ENCODE results near the gene MTX1. TPM values are rescaled to one million over a fixed set of nuclear protein-coding genes. Genes with fewer than 3 reads are reported as not detected.
"Not testable (repeated sequence)": the region's sequence is repeated elsewhere in the genome, so short reads cannot be mapped to it uniquely, and the experiment has no call there.

MTX1 gene
- total RNA-seq, 2 donors from 2014 or later = 47.3 to 63.2 TPM

- not testable (repeated sequence) for H3K27ac ChIP-seq (ENCODE audit: low read depth, low read length); H3K36me3 ChIP-seq (ENCODE audit: control insufficient read depth, insufficient read depth, low read length); H3K4me1 ChIP-seq (ENCODE audit: control insufficient read depth, insufficient read depth, low read length); H3K4me3 ChIP-seq (ENCODE audit: low read length); H3K9me3 ChIP-seq (ENCODE audit: control insufficient read depth, low read length); H3K9ac ChIP-seq (ENCODE audit: extremely low read depth, low read length, poor library complexity, severe bottlenecking); H3K4me1 Mint-ChIP-seq; H3K27me3 ChIP-seq (ENCODE audit: control insufficient read depth, insufficient read depth, low read length, poor library complexity, severe bottlenecking); H3K4me3 Mint-ChIP-seq; H3K9me3 Mint-ChIP-seq; H3K27ac Mint-ChIP-seq; DNase-seq
- WGBS, 2 experiments (ENCODE audit: insufficient coverage in 1 of 2, insufficient read length in 1 of 2) = 90 to 100% methylated on average over 4 to 13 of the region's 13 CpGs
- Mint-ChIP-seq H3K36me3 (ENCODE audit: low read depth) (peaks cover 16% of the 10 kb centered on the region), H3K27me3 (ENCODE audit: insufficient read depth) (peaks cover 14% of the 10 kb centered on the region)
Observed at GRCh38 chr1:155232001-155232978, 23.8 kb downstream of the MTX1 start.

GRCh38 chr1:155233502-155233901 is 25.0 kb downstream of the MTX1 start:
- not testable (repeated sequence) for H3K4me3 ChIP-seq (ENCODE audit: low read length); H3K27ac ChIP-seq (ENCODE audit: low read depth, low read length); H3K36me3 ChIP-seq (ENCODE audit: control insufficient read depth, insufficient read depth, low read length); H3K27me3 ChIP-seq (ENCODE audit: control insufficient read depth, insufficient read depth, low read length, poor library complexity, severe bottlenecking); H3K4me1 Mint-ChIP-seq; H3K9me3 Mint-ChIP-seq; H3K9ac ChIP-seq (ENCODE audit: extremely low read depth, low read length, poor library complexity, severe bottlenecking); H3K27ac Mint-ChIP-seq; DNase-seq; H3K9me3 ChIP-seq (ENCODE audit: control insufficient read depth, low read length); H3K4me1 ChIP-seq (ENCODE audit: control insufficient read depth, insufficient read depth, low read length); H3K4me3 Mint-ChIP-seq
- Mint-ChIP-seq H3K27me3 (ENCODE audit: insufficient read depth) (peaks cover 14% of the 10 kb centered on the region), H3K36me3 (ENCODE audit: low read depth) (peaks cover 23% of the 10 kb centered on the region)
- 77% methylated on average over 1 of the region's 5 CpGs; no CpG with 5 or more reads in 1 of the 2 experiments for WGBS, 2 experiments (ENCODE audit: insufficient coverage in 1 of 2, insufficient read length in 1 of 2)

DNA sequence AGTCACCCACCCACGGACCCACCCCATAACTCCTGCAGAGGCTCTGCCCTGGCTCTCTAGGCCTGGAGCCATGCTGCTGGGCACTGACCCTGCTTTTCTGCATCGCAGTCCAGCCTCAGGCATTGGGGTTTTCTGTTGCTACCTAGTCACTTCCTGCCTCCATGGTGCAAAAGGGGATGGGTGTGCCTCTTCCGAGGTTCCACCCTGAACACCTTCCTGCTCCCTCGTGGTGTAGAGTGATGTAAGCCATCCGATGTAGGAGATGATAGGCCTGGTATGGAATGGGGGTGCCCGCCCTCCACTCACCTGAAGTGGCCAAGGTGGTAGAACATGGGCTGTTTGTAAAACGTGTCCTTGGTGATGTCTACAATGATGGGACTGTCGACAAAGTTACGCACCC is 26.9 kb downstream of the MTX1 start:
- H3K36me3 Mint-ChIP-seq (ENCODE audit: low read depth) = peaks cover 25% of the 10 kb centered on the region
- H3K9me3 ChIP-seq (ENCODE audit: control insufficient read depth, low read length); H3K9ac ChIP-seq (ENCODE audit: extremely low read depth, low read length, poor library complexity, severe bottlenecking); H3K9me3 Mint-ChIP-seq; DNase-seq; H3K4me3 Mint-ChIP-seq; H3K4me3 ChIP-seq (ENCODE audit: low read length); H3K27ac ChIP-seq (ENCODE audit: low read depth, low read length); H3K27me3 Mint-ChIP-seq (ENCODE audit: insufficient read depth); H3K27me3 ChIP-seq (ENCODE audit: control insufficient read depth, insufficient read depth, low read length, poor library complexity, severe bottlenecking); H3K4me1 Mint-ChIP-seq; H3K4me1 ChIP-seq (ENCODE audit: control insufficient read depth, insufficient read depth, low read length); H3K27ac Mint-ChIP-seq: not testable (repeated sequence)
- H3K36me3 ChIP-seq (ENCODE audit: control insufficient read depth, insufficient read depth, low read length) = peaks cover 12% of the 10 kb centered on the region
- 85 to 90% methylated on average over 3 to 6 of the region's 9 CpGs for WGBS, 2 experiments (ENCODE audit: insufficient coverage in 1 of 2, insufficient read length in 1 of 2)

- H3K4me3 Mint-ChIP-seq = no peak overlapping the region
- no peaks in the 10 kb centered on the region for H3K27me3 ChIP-seq (ENCODE audit: control insufficient read depth, insufficient read depth, low read length, poor library complexity, severe bottlenecking)
- DNase-seq = no peak
- H3K36me3 Mint-ChIP-seq (ENCODE audit: low read depth) = peaks cover 25% of the 10 kb centered on the region
- H3K9ac ChIP-seq (ENCODE audit: extremely low read depth, low read length, poor library complexity, severe bottlenecking) = no peak overlapping the region
- peaks cover under 1% of the 10 kb centered on the region for H3K27me3 Mint-ChIP-seq (ENCODE audit: insufficient read depth)
- H3K9me3 Mint-ChIP-seq = no peaks in the 10 kb centered on the region
- no peaks in the 10 kb centered on the region for H3K9me3 ChIP-seq (ENCODE audit: control insufficient read depth, low read length)
- 91 to 98% methylated on average over 4 of the region's 5 CpGs for WGBS, 2 experiments (ENCODE audit: insufficient coverage in 1 of 2, insufficient read length in 1 of 2)
- H3K4me3 ChIP-seq (ENCODE audit: low read length) = no peak overlapping the region
- no peaks in the 10 kb centered on the region for H3K4me1 ChIP-seq (ENCODE audit: control insufficient read depth, insufficient read depth, low read length)
- no peak overlapping the region for H3K27ac Mint-ChIP-seq
- H3K4me1 Mint-ChIP-seq = peaks cover 7% of the 10 kb centered on the region
- peaks cover 12% of the 10 kb centered on the region for H3K36me3 ChIP-seq (ENCODE audit: control insufficient read depth, insufficient read depth, low read length)
- TF ChIP-seq CTCF (conservative IDR thresholded peaks at IDR 0.05) = no peak
- no peak overlapping the region for H3K27ac ChIP-seq (ENCODE audit: low read depth, low read length)
Observed at GRCh38 chr1:155236451-155236850, 28.0 kb downstream of the MTX1 start.

Data from endodermal cell (in vitro differentiated cells).